Inferior parietal cortex (tissue), 1 donor: Measurements from ENCODE around the gene APOC1.
A peak's percentile ranks its signal among the peaks of the same experiment; 100 is the strongest.
"Not testable (repeated sequence)": the region's sequence is repeated elsewhere in the genome, so short reads cannot be mapped to it uniquely, and the experiment has no call there.

Source experiments
- DNase-seq: peaks from one replicate; pipeline ENCODE4 v3.0.0-alpha.2; 2016; ENCODE audit errors: extremely low spot score

APOC1 gene

GRCh38 chr19:44889830-44890365 lies 24.5 kb upstream of the APOC1 start:
- DNase-seq, result no peak

GRCh38 chr19:44890366-44891015 lies 23.9 kb upstream of the APOC1 start:
- peak; percentile 100 for DNase-seq

GRCh38 chr19:44891016-44891882 lies 23.2 kb upstream of the APOC1 start, which contains the start of gene TOMM40:
TSS of gene TOMM40 (plus strand) at chr19:44891254. CDS start at chr19:44891416, 162 bp downstream.
- DNase-seq, result no peak

GRCh38 chr19:44892932-44893331 lies 21.5 kb upstream of the APOC1 start:
- no peak for DNase-seq

GRCh38 chr19:44893332-44894051 lies 20.9 kb upstream of the APOC1 start:
- no peak for DNase-seq

- DNase-seq, result no peak
Measured at GRCh38 chr19:44894052-44894400, 20.4 kb upstream of the APOC1 start.

GRCh38 chr19:44894946-44895345 lies 19.5 kb upstream of the APOC1 start:
- DNase-seq, result no peak

GRCh38 chr19:44897835-44898234 lies 16.6 kb upstream of the APOC1 start:
- DNase-seq, result no peak

GRCh38 chr19:44900328-44901244 lies 13.8 kb upstream of the APOC1 start:
- no peak for DNase-seq

- DNase-seq, result no peak
Measured at GRCh38 chr19:44903216-44903601, 11.2 kb upstream of the APOC1 start.

- DNase-seq, result peak; percentile 75
Measured at GRCh38 chr19:44903602-44904425, 10.6 kb upstream of the APOC1 start.

- no peak for DNase-seq
Measured at GRCh38 chr19:44904426-44904994, 9.9 kb upstream of the APOC1 start.

- no peak for DNase-seq
Measured at GRCh38 chr19:44905437-44906160, 8.8 kb upstream of the APOC1 start, which contains the start of gene APOE. TSS of gene APOE (plus strand) at chr19:44905796. CDS start at chr19:44906625, 829 bp downstream.

- DNase-seq, result no peak
Measured at GRCh38 chr19:44907613-44908012, 6.8 kb upstream of the APOC1 start.

GRCh38 chr19:44908074-44908835 lies 6.2 kb upstream of the APOC1 start:
- no peak for DNase-seq

GRCh38 chr19:44908836-44909261 lies 5.6 kb upstream of the APOC1 start:
- no peak for DNase-seq

GRCh38 chr19:44909775-44910174 lies 4.6 kb upstream of the APOC1 start:
- no peak for DNase-seq

GRCh38 chr19:44911896-44912295 lies 2.5 kb upstream of the APOC1 start:
- not testable (repeated sequence) for DNase-seq
